Epithelial cell of esophagus (primary cell): Measurements from ENCODE around the gene CACNB4.

Source experiments
- DNase-seq: peaks from one replicate; pipeline ENCODE4 v3.0.0; 2010; ENCODE audit warnings: low read depth
- H3K4me3 ChIP-seq: 2 replicates; pipeline ENCODE4 v1.5.1; 2011; ENCODE audit warnings: mild to moderate bottlenecking, low read length, control low read depth
- CTCF ChIP-seq: IDR thresholded peaks from 2 replicates; pipeline ENCODE4 v1.5.1; 2011; ENCODE audit warnings: low read depth, mild to moderate bottlenecking, low read length, control low read depth, inconsistent platforms; ENCODE audit not compliant: insufficient read depth; ENCODE audit errors: missing control alignments

CACNB4 gene

GRCh38 chr2:152099367-152100050 is 665 bp upstream of the CACNB4 start:
- TF ChIP-seq CTCF, result no peak
- DNase-seq, result peak; percentile 3
- peak overlapping the region; percentile 48 for H3K4me3 ChIP-seq

DNA sequence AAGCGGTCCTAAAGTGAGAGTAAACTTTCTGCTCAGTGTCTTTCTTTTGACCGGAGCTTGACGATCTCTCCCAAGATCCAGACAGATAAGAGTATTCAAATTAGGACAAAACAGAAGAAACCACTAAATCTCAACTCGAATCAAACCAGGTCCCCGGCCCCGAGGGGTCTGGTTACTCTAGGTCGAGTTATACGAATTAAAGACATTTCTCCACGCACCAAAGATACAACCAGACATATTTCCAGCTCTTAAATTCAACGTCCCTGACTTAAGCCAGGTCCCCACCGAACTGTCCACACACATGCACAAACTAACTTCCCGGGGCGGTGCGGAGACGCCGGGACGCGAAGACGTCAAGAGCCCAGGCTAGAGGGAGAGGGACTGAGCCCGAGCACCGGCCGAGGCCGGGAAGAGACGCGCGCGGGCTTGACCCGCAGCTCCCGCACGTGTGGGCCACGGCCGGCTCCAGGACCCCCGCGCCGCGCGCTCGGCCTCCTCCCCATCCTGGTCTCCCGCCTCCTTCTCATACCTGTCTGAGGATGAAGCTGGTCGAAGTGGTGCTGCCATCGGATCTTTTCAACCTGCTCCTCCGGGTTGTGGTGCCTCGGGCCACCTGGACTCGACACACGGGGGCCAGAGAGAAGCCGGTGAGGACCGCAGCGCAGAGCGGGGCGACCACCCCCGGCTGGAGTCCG is 896 bp downstream of the CACNB4 start:
- DNase-seq, result peak; percentile 9
- no peak for TF ChIP-seq CTCF
- H3K4me3 ChIP-seq, result peak overlapping the region; percentile 48

- no peak for TF ChIP-seq CTCF
- peak; percentile 52 for DNase-seq
- peak overlapping the region; percentile 48 for H3K4me3 ChIP-seq
These were observed 1.5 kb downstream of the CACNB4 start for GRCh38 chr2:152097290-152097800.

DNA sequence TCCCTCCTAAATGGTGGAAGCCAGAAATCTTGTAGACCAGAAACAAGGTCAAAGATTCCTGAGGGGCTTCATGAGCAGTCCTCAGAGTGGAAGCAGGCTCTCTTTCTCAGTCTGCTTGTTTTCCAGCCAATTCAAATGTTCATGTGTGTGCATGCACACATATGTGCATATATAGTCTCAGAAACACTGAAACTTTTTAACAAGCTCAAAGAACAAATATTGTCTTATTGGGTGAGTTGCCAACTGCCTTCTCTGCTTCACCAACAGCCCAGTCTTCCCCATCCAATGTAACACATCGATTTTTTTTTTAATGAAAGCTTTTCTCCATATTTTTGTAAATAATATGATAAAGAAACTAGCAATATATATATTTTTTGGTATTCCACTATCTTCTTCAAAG is 3.7 kb downstream of the CACNB4 start:
- TF ChIP-seq CTCF, result no peak

DNA sequence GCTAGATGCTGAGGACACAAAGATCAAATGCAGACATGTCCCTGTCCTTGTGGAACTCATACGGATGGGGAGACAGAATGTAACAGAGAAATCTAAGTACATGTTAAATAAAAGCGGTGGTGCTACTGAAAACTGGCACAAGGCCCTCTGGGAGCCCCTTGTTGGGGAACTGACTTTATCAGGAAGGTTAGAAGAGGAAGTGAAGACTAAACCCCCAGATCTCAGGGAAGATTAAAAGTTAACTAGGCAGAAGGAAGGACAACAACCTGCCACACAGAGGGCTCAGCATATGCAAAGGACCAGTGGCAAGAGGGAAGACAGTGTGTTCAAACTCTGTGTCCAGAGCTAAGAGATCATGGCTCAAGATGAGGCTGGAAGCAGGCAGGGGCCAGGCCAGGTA is 4.8 kb downstream of the CACNB4 start:
- DNase-seq, result no peak
- H3K4me3 ChIP-seq, result no peak overlapping the region
- no peak for TF ChIP-seq CTCF

More for the DNA sequence above, 3.7 kb downstream of the CACNB4 start:
- no peak for DNase-seq
- H3K4me3 ChIP-seq, result no peak overlapping the region

DNA sequence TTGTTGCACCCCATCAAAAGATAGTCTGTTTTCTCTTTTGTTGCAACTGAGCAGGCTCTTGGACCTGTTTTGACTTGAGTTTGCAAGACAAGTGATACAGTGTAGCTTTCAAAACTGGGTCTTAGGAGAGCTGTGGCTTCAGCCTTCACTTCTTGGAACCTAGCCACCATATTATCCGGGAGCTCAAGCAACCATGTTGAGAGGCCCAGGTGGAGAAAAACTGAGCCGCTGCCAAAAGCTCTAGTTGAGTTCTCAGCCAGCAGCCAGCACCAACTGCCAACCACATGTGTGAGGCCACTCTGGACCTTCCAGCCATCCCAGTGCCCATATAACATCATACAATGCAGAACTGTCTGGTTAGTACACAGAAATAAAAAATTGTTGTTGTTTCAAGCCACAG is 5.4 kb downstream of the CACNB4 start:
- H3K4me3 ChIP-seq, result no peak overlapping the region
- TF ChIP-seq CTCF, result no peak
- no peak for DNase-seq
